GM19468 (cell line): Measurements from ENCODE around the gene MRC2.
"Not testable (repeated sequence)": the region's sequence is repeated elsewhere in the genome, so short reads cannot be mapped to it uniquely, and the experiment has no call there.

Experiments
- ATAC-seq: cut with Tn5 transposase; IDR thresholded peaks from one replicate; pipeline ENCODE4 v1.9.1; 2021; ENCODE audit warnings: mild to moderate bottlenecking, moderate library complexity, moderate number of reproducible peaks; ENCODE audit not compliant: unreplicated experiment; ENCODE audit errors: extremely low read depth

The MRC2 gene

GRCh38 chr17:62675701-62676100 lies 48.2 kb downstream of the MRC2 start:
- no peak for ATAC-seq

GRCh38 chr17:62676231-62676943 lies 48.9 kb downstream of the MRC2 start:
- ATAC-seq = no peak

GRCh38 chr17:62676952-62677596 lies 49.6 kb downstream of the MRC2 start:
- no peak for ATAC-seq

- no peak for ATAC-seq
These were observed 50.9 kb downstream of the MRC2 start for GRCh38 chr17:62678214-62678919.

- no peak for ATAC-seq
These were observed 52.5 kb downstream of the MRC2 start for GRCh38 chr17:62679866-62680377.

- ATAC-seq = no peak
These were observed 53.1 kb downstream of the MRC2 start for GRCh38 chr17:62680541-62681052.

- no peak for ATAC-seq
These were observed 53.8 kb downstream of the MRC2 start for GRCh38 chr17:62681061-62681938.

GRCh38 chr17:62681939-62682381 lies 54.5 kb downstream of the MRC2 start:
- ATAC-seq = no peak

- ATAC-seq = no peak
These were observed 56.7 kb downstream of the MRC2 start for GRCh38 chr17:62684179-62684578.

- no peak for ATAC-seq
These were observed 60.5 kb downstream of the MRC2 start for GRCh38 chr17:62687997-62688396.

GRCh38 chr17:62688398-62689160 lies 61.1 kb downstream of the MRC2 start:
- no peak for ATAC-seq

- no peak for ATAC-seq
These were observed 62.1 kb downstream of the MRC2 start for GRCh38 chr17:62689441-62690167.

GRCh38 chr17:62690168-62690897 lies 62.9 kb downstream of the MRC2 start:
- ATAC-seq = no peak

- not testable (repeated sequence) for ATAC-seq
These were observed 64.1 kb downstream of the MRC2 start for GRCh38 chr17:62691589-62691915.

GRCh38 chr17:62692159-62692651 lies 64.7 kb downstream of the MRC2 start:
- no peak for ATAC-seq

GRCh38 chr17:62692721-62693431 lies 65.4 kb downstream of the MRC2 start:
- no peak for ATAC-seq
